Esophagus (tissue), 2 donors: ENCODE data around the gene NR2F1-AS1. TPM values are rescaled to one million over a fixed set of nuclear protein-coding genes. Genes with fewer than 3 reads are reported as not detected.
A peak's percentile ranks its signal among the peaks of the same experiment; 100 is the strongest.
"Not testable (repeated sequence)": the region's sequence is repeated elsewhere in the genome, so short reads cannot be mapped to it uniquely, and the experiment has no call there.

Source experiments
- H3K27ac ChIP-seq, 2 donors: one replicate each; pipeline ENCODE4 v1.5.1; 2013; ENCODE audit warnings: low read depth in 2 of 2, mild to moderate bottlenecking in 2 of 2, inconsistent platforms in 1 of 2, low read length in 1 of 2, moderate library complexity in 1 of 2
- H3K27me3 ChIP-seq, 2 donors: one replicate each; pipeline ENCODE4 v1.6.1; 2013; ENCODE audit warnings: low read length in 2 of 2, control low read depth in 1 of 2, mild to moderate bottlenecking in 1 of 2; ENCODE audit not compliant: insufficient read depth in 2 of 2, control insufficient read depth in 1 of 2
- H3K36me3 ChIP-seq, 2 donors: one replicate each; pipeline ENCODE4 v1.6.1; 2013; ENCODE audit warnings: low read length in 1 of 2; ENCODE audit not compliant: control insufficient read depth in 2 of 2, insufficient read depth in 2 of 2
- H3K4me1 ChIP-seq, 2 donors: one replicate each; pipeline ENCODE4 v1.6.1; 2013; ENCODE audit warnings: low read length in 1 of 2; ENCODE audit not compliant: control insufficient read depth in 2 of 2, insufficient read depth in 2 of 2
- H3K4me3 ChIP-seq, 2 donors: one replicate each; pipeline ENCODE4 v1.5.1; 2013; ENCODE audit warnings: low read length in 2 of 2, mild to moderate bottlenecking in 2 of 2, low read depth in 1 of 2, moderate library complexity in 1 of 2
- H3K9me3 ChIP-seq, 2 donors: one replicate each; pipeline ENCODE4 v1.6.1; 2013; ENCODE audit warnings: mild to moderate bottlenecking in 2 of 2, low read depth in 1 of 2, low read length in 1 of 2, moderate library complexity in 1 of 2; ENCODE audit not compliant: control insufficient read depth in 2 of 2, insufficient read depth in 1 of 2
- WGBS, 2 donors: extraction: QIAGEN DNeasy Blood & Tissue Kit; methylation state at CpG; one replicate each; pipeline ENCODE4 v1.1.7; 2013; 5-methylcytosine and 5-hydroxymethylcytosine counted together
- polyA plus RNA-seq, 2 donors: library from polyadenylated mRNA; stranded (reverse); fragments of 200-250 nt; gene quantifications; one replicate each; pipeline ENCODE4 v1.2.3, GENCODE V29; 2013
- donor health status: healthy with polysubstance abuse.
- donor health status: Bipolar disorder and iron deficiency.

NR2F1-AS1 gene
- polyA plus RNA-seq, 2 donors, result 3.2 to 3.4 TPM

DNA sequence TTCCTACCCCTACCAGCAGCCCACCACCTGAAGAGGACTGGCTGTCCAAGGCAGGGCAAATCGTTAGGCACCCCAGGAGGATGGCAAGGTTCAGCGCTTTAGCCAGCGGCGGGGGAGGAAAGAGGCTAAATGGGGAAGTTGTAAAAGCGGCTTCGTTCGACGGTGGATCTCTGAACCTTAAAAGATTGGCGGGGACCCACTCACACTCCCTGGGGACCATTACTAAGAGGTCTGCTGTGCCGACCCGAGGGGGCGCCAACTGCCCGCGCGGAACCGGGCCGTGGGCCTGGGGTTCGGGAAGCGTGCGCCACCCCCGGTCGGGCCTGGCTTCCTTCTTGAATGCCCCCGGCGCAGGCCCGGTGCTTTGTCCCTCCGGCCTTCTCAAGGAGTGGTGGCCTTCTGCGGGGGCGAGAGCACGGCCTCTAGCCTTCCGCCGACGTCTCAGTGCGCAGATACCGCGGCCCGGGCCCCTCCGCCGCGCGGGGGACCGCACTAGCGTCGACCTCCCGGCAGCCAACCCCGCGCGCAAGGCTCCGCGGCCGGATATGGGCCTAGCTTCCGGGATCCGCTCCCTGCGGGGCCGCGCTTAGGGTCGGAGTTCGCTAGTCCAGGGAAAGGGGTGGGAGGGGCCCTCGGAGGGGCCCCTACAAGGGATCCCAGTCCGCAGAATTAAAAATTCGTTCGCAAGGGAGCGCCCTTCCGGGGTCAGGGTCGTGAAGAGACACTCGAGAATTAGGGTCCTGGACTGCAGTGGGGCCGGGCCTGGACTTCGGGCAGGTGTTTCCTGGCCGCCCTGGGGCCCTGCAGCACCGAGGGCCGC is 10.5 kb downstream of the NR2F1-AS1 start:
- peaks cover 0 to 9% of the 10 kb centered on the region in 2 donors for H3K27me3 ChIP-seq
- WGBS, 2 donors, result 27 to 50% methylated on average over 67 to 70 of the region's 70 CpGs

DNA sequence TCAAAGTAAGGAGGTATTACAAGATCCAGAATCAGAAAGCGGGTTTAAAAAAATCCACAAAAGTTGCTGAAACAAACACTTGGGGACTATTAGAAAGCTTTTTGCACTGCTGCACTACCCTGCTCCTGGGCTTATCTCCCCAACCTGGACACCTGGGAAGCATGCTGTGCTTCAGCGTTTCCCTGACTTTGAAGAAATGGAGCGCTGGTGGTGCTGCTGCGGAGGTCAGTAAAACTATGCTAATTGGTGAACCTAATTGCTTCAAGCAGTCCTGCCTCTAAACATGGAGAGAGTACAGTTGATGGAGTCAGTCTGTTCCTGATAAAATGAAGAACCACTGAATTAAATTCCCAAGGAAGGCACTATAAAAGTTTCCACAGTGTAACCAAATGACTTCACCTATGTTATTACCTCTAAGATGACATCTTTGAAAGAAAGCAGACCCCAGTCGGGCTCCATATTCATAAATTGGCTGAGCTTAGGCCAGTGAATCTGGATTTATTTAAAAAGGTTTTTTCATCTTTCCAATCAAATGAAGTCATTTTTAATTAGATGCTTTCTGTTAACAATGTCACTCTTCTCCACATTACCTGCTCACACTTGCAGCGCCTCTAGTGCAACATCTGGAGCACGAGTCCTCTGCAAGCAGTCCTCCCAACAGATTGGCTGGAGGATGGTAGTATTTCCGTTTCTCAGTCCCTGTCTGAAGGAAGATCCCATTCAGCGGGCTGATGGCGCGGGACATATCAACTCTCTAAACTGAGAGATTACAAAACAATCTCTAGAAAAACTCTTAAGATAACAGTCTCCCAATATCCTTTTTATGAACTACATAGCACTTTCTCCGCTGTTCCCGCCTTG is 11.5 kb downstream of the NR2F1-AS1 start:
- Histone ChIP-seq H3K4me1 (peaks cover 3 to 5% of the 10 kb centered on the region in 2 donors), H3K4me3 (no peak overlapping the region), H3K9me3 (no peaks in the 10 kb centered on the region), H3K36me3 (no peaks in the 10 kb centered on the region), H3K27ac (no peak overlapping the region), H3K27me3 (peaks cover 0 to 9% of the 10 kb centered on the region in 2 donors)
- WGBS, 2 donors, result 74 to 78% methylated on average over 13 of the region's 13 CpGs

More for the DNA sequence above, 10.5 kb downstream of the NR2F1-AS1 start:
- Histone ChIP-seq H3K4me1 (peaks cover 3 to 5% of the 10 kb centered on the region in 2 donors), H3K36me3 (no peaks in the 10 kb centered on the region), H3K4me3 (no peak overlapping the region), H3K9me3 (no peaks in the 10 kb centered on the region), H3K27ac (no peak overlapping the region)

- Histone ChIP-seq H3K4me1 (peaks cover 0 to 5% of the 10 kb centered on the region in 2 donors), H3K27ac (no peak overlapping the region), H3K27me3 (peaks cover 0 to 3% of the 10 kb centered on the region in 2 donors), H3K9me3 (no peaks in the 10 kb centered on the region), H3K36me3 (no peaks in the 10 kb centered on the region), H3K4me3 (no peak overlapping the region)
- WGBS, 2 donors, result 61 to 64% methylated on average over 1 of the region's 1 CpG
Measured at GRCh38 chr5:93567424-93567823, 13.6 kb downstream of the NR2F1-AS1 start.

DNA sequence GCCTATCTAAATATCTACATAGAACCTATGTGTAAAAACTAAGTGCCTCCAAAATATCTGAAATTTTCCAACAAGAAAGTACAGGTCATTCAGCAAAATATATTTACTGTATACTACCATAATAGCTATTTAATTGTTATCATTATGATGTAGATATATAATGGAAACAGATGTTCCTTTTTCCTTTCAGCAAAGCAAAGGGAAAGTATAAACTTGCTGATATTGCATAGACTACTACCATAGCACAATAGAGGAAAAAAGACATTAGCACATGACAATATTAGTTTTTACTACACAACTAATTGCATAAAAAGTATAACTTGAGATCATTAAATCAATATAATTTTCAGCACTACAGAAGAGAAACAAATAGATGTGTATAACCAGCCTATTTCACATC is 14.9 kb downstream of the NR2F1-AS1 start:
- no peaks in the 10 kb centered on the region for H3K9me3 ChIP-seq
- no peak overlapping the region for H3K27ac ChIP-seq
- no peak overlapping the region for H3K4me3 ChIP-seq
- no peaks in the 10 kb centered on the region for H3K4me1 ChIP-seq
- no peaks in the 10 kb centered on the region for H3K36me3 ChIP-seq
- H3K27me3 ChIP-seq, result no peaks in the 10 kb centered on the region

- H3K9me3 ChIP-seq, result no peaks in the 10 kb centered on the region
- WGBS, 2 donors, result 93 to 98% methylated on average over 2 of the region's 2 CpGs
- H3K27me3 ChIP-seq, result no peaks in the 10 kb centered on the region
- H3K4me1 ChIP-seq, result no peaks in the 10 kb centered on the region
- no peaks in the 10 kb centered on the region for H3K36me3 ChIP-seq
- no peak overlapping the region for H3K27ac ChIP-seq
- no peak overlapping the region for H3K4me3 ChIP-seq
Measured at GRCh38 chr5:93557021-93557604, 23.9 kb downstream of the NR2F1-AS1 start.

DNA sequence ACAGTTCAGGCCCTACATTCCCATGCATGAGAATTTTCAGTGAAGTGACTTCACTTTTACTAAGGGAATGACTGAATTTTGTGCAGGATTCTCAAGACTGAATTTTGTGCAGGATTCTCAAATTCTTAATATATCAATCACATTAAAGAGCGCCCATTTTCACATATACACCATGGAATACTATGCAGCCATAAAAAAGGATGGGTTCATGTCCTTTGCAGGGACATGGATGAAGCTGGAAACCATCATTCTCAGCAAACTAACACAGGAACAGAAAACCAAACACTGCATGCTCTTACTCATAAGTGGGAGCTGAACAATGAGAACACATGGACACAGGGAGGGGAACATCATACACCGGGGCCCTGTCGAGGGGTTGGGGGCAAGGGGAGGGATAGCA is 31.4 kb downstream of the NR2F1-AS1 start:
- not testable (repeated sequence) for H3K36me3 ChIP-seq, H3K4me1 ChIP-seq, H3K27ac ChIP-seq, H3K27me3 ChIP-seq, H3K9me3 ChIP-seq, H3K4me3 ChIP-seq
- WGBS, 2 donors, result 96% methylated on average over 3 of the region's 3 CpGs

DNA sequence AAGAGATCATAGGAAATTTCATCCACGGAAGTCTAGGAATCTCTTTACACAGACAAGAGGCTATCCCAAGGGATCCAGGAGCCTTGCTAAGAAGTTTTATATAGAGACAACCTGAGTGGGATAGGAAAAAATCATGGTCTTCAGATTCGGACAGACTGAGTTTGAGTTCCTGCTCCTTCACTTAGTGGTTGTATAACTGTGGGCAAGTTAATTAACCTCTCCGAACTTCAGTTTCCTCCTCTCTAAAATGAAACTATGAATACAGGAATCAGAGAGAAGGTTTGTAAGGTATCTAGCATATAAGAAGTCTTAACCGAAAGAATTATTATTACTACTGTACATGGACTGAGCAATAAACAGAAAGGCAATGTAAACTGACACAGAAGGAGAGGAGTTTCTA is 35.1 kb downstream of the NR2F1-AS1 start:
- H3K27ac ChIP-seq, result no peak overlapping the region
- no peaks in the 10 kb centered on the region for H3K36me3 ChIP-seq
- WGBS, 2 donors, result 74 to 75% methylated on average over 4 of the region's 4 CpGs

GRCh38 chr5:93532370-93532769 is 48.6 kb downstream of the NR2F1-AS1 start:
- Histone ChIP-seq H3K27ac (peak overlapping the region in 1 of 2 donors; percentile 30), H3K4me1 (no peaks in the 10 kb centered on the region), H3K4me3 (no peak overlapping the region), H3K27me3 (no peaks in the 10 kb centered on the region), H3K9me3 (no peaks in the 10 kb centered on the region), H3K36me3 (no peaks in the 10 kb centered on the region)
- 13 to 20% methylated on average over 4 of the region's 4 CpGs for WGBS, 2 donors

More for the DNA sequence above, 35.1 kb downstream of the NR2F1-AS1 start:
- Histone ChIP-seq H3K4me1 (no peaks in the 10 kb centered on the region), H3K4me3 (no peak overlapping the region), H3K9me3 (no peaks in the 10 kb centered on the region), H3K27me3 (no peaks in the 10 kb centered on the region)

DNA sequence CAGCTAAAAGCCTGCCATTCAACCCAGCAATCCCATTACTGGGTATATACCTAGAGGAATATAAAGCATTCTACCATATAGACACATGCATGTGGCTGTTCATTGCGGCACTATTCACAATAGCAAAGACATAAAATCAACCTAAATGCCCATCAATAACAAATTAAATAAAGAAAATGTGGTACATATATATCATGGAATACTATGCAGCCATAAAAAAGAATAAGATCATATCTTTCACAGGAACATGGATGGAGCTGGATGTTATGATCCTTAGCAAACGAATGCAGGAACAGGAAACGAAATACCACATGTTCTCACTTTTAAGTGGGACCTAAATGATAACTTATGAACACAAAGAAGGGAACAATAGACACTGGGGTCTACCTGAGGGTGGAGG is 59.2 kb downstream of the NR2F1-AS1 start:
- 85% methylated on average over 3 of the region's 3 CpGs for WGBS, 2 donors
- not testable (repeated sequence) for H3K4me1 ChIP-seq, H3K27ac ChIP-seq, H3K9me3 ChIP-seq, H3K36me3 ChIP-seq, H3K27me3 ChIP-seq, H3K4me3 ChIP-seq
